SK-N-SH (cell line): ENCODE measurements around the gene DUSP5. TPM values are rescaled to one million over a fixed set of nuclear protein-coding genes. Genes with fewer than 3 reads are reported as not detected.

ENCODE experiments used
- CTCF ChIA-PET: fragments of 300-600, 350-600 bp; formaldehyde crosslinking; extraction: SDS; loops from one replicate; lab custom pipeline; 2021; lab: Yijun Ruan, JAX
- POLR2A ChIA-PET: fragments of 350-600 bp; sonication (Branson Sonifier 250); formaldehyde crosslinking; extraction: SDS; loops from one replicate; lab custom pipeline; 2020; ENCODE audit warnings: antibody characterized with exemption, inconsistent platforms; lab: Yijun Ruan, JAX
- DNase-seq: peaks from one replicate; pipeline ENCODE4 v3.0.0; 2012
- H2AFZ ChIP-seq: fragments of 200-600 bp; sonication (generic); 2 replicates; pipeline ENCODE4 v1.8.1; 2016; ENCODE audit warnings: antibody characterized with exemption, mild to moderate bottlenecking, low read depth
- H3F3A ChIP-seq: fragments of 200-600 bp; sonication (generic); replicated peaks from 2 replicates; pipeline ENCODE3; 2016; ENCODE audit warnings: antibody characterized with exemption, mild to moderate bottlenecking; ENCODE audit not compliant: insufficient read depth
- H3K27ac ChIP-seq, 2 experiments: fragments of 200-500 bp in 1 of 2; fragments of 200-600 bp in 1 of 2; sonication (Bioruptor generic) in 1 of 2; sonication (generic), shearing (Covaris generic) in 1 of 2; 2 replicates each; pipeline versions ENCODE4 v1.5.1 to v1.6.1; 2014 to 2016; ENCODE audit warnings: low read depth in 2 of 2, inconsistent platforms in 1 of 2, low read length in 1 of 2, mild to moderate bottlenecking in 1 of 2, mixed read lengths in 1 of 2
- H3K27me3 ChIP-seq: fragments of 200-600 bp; sonication (generic), shearing (Covaris generic); 2 replicates; pipeline ENCODE4 v1.6.1; 2016; ENCODE audit warnings: mixed run types; ENCODE audit not compliant: insufficient read depth
- H3K36me3 ChIP-seq, 2 experiments: fragments of 200-500 bp in 1 of 2; fragments of 200-600 bp in 1 of 2; sonication (Bioruptor generic) in 1 of 2; sonication (generic) in 1 of 2; replicated peaks in 1 of 2; 2 replicates each; pipeline versions ENCODE3 to v1.5.1; 2014 to 2016; ENCODE audit warnings: low read length in 1 of 2, mild to moderate bottlenecking in 1 of 2; ENCODE audit not compliant: insufficient read depth in 2 of 2, control insufficient read depth in 1 of 2
- H3K4me1 ChIP-seq, 2 experiments: fragments of 200-500 bp in 1 of 2; fragments of 200-600 bp in 1 of 2; sonication (Bioruptor generic) in 1 of 2; sonication (generic), shearing (Covaris generic) in 1 of 2; 2 replicates each; pipeline versions ENCODE4 v1.5.1 to v1.6.1; 2014 to 2016; ENCODE audit warnings: low read depth in 1 of 2, low read length in 1 of 2, mixed run types in 1 of 2; ENCODE audit not compliant: insufficient read depth in 2 of 2, control insufficient read depth in 1 of 2
- H3K4me2 ChIP-seq: fragments of 200-600 bp; sonication (generic), shearing (Covaris generic); 2 replicates; pipeline ENCODE4 v1.6.1; 2017; ENCODE audit warnings: mixed run types
- H3K4me3 ChIP-seq, 2 experiments: fragments of 200-500 bp in 1 of 2; fragments of 200-600 bp in 1 of 2; sonication (Bioruptor generic) in 1 of 2; sonication (generic), shearing (Covaris generic) in 1 of 2; 2 replicates each; pipeline versions ENCODE4 v1.5.1 to v1.8.1; 2014 to 2016; ENCODE audit warnings: low read depth in 2 of 2, inconsistent platforms in 1 of 2, low read length in 1 of 2, mild to moderate bottlenecking in 1 of 2, mixed read lengths in 1 of 2, moderate library complexity in 1 of 2
- H3K79me2 ChIP-seq: fragments of 200-600 bp; sonication (generic); 2 replicates; pipeline ENCODE4 v1.8.1; 2017; ENCODE audit warnings: mild to moderate bottlenecking; ENCODE audit not compliant: insufficient read depth
- H3K9ac ChIP-seq: fragments of 200-600 bp; sonication (generic); 2 replicates; pipeline ENCODE4 v1.6.1; 2017; ENCODE audit warnings: mixed run types
- H3K9me2 ChIP-seq: fragments of 200-600 bp; sonication (generic); 2 replicates; pipeline ENCODE4 v1.6.1; 2017; ENCODE audit warnings: mixed run types
- H3K9me3 ChIP-seq: fragments of 200-600 bp; sonication (generic); 2 replicates; pipeline ENCODE4 v1.6.1; 2017; ENCODE audit warnings: mixed run types, mild to moderate bottlenecking, moderate library complexity
- H4K20me1 ChIP-seq: fragments of 200-600 bp; sonication (generic); 2 replicates; pipeline ENCODE4 v1.6.1; 2017; ENCODE audit warnings: mild to moderate bottlenecking, mixed run types; ENCODE audit not compliant: insufficient read depth
- EP300 ChIP-seq, 2 experiments: IDR thresholded peaks; 2 replicates each; pipeline versions ENCODE4 v1.4.0 to v1.6.1; 2012; ENCODE audit warnings: borderline replicate concordance in 1 of 2, low read depth in 1 of 2, low read length in 1 of 2
- EZH2phosphoT487 ChIP-seq: fragments of 200-600 bp; sonication (generic); IDR thresholded peaks from 2 replicates; pipeline ENCODE4 v1.6.1; 2017; ENCODE audit warnings: low read depth, mixed run types, mild to moderate bottlenecking, antibody characterized with exemption, moderate library complexity, borderline replicate concordance
- GABPA ChIP-seq: IDR thresholded peaks from 2 replicates; pipeline ENCODE4 v1.4.0; 2012; ENCODE audit warnings: low read depth, mild to moderate bottlenecking
- JUND ChIP-seq: IDR thresholded peaks from 2 replicates; pipeline ENCODE4 v1.4.0; 2012
- NFIC ChIP-seq: IDR thresholded peaks from 2 replicates; pipeline ENCODE4 v1.4.0; 2012; ENCODE audit warnings: borderline replicate concordance
- RAD21 ChIP-seq: IDR thresholded peaks from 2 replicates; pipeline ENCODE4 v1.6.1; 2012; ENCODE audit warnings: mild to moderate bottlenecking, low read length
- RCOR1 ChIP-seq: fragments of 150-350 bp; IDR thresholded peaks from 2 replicates; pipeline ENCODE4 v1.6.1; 2017; ENCODE audit warnings: antibody characterized with exemption, low read length
- RXRA ChIP-seq: IDR thresholded peaks from 2 replicates; pipeline ENCODE4 v1.4.0; 2012; ENCODE audit warnings: low read depth, mild to moderate bottlenecking, borderline replicate concordance
- SIN3A ChIP-seq: IDR thresholded peaks from 2 replicates; pipeline ENCODE4 v1.6.1; 2012; ENCODE audit warnings: low read depth, mild to moderate bottlenecking, low read length, moderate library complexity, borderline replicate concordance
- SMC3 ChIP-seq: IDR thresholded peaks from 2 replicates; pipeline ENCODE4 v1.6.1; 2012; ENCODE audit warnings: low read depth, low read length, improper control_type of control experiment
- TAF1 ChIP-seq: IDR thresholded peaks from 2 replicates; pipeline ENCODE4 v1.6.1; 2012; ENCODE audit warnings: low read depth, mild to moderate bottlenecking, low read length, moderate library complexity, borderline replicate concordance
- TCF12 ChIP-seq: IDR thresholded peaks from 2 replicates; pipeline ENCODE4 v1.4.0; 2012
- YY1 ChIP-seq: IDR thresholded peaks from 2 replicates; pipeline ENCODE4 v1.4.0; 2012; ENCODE audit warnings: low read depth, mild to moderate bottlenecking
- WGBS: methylation state at CpG from one replicate; pipeline ENCODE4 v1.1.6; 2017; ENCODE audit warnings: low lambda C conversion rate; 5-methylcytosine and 5-hydroxymethylcytosine counted together
- polyA plus RNA-seq, 3 experiments: library from polyadenylated mRNA; depleted of rRNA; stranded (reverse); fragments of >200 nt; gene quantifications; 2 replicates each; pipeline ENCODE4 v1.2.3, GENCODE V29; 2012
- TF ChIP-seq, protein P1 (sequence below): IDR thresholded peaks from 2 replicates; pipeline ENCODE4 v1.4.0; 2012; ENCODE audit warnings: low read depth
- TF ChIP-seq, protein P2 (sequence below): IDR thresholded peaks from 2 replicates; pipeline ENCODE4 v1.4.0; 2012; ENCODE audit warnings: low read depth, borderline replicate concordance
- TF ChIP-seq, protein P3 (sequence below): fragments of 150-350 bp; IDR thresholded peaks from 2 replicates; pipeline ENCODE4 v1.6.1; 2016; ENCODE audit warnings: mild to moderate bottlenecking, low read depth, low read length
- TF ChIP-seq, protein P4 (sequence below): fragments of 150-350 bp; IDR thresholded peaks from 2 replicates; pipeline ENCODE4 v1.6.1; 2017; ENCODE audit warnings: antibody characterized with exemption, low read length, low read depth, borderline replicate concordance
- TF ChIP-seq, protein P5 (sequence below): IDR thresholded peaks from 2 replicates; pipeline ENCODE4; 2012
- TF ChIP-seq, protein P6 (sequence below): IDR thresholded peaks from 2 replicates; pipeline ENCODE4 v1.4.0; 2012; ENCODE audit warnings: low read depth, borderline replicate concordance
- TF ChIP-seq, protein P7 (sequence below): fragments of 200-600 bp; sonication (generic); IDR thresholded peaks from 2 replicates; pipeline ENCODE4 v1.6.1; 2017; ENCODE audit warnings: antibody characterized with exemption, mild to moderate bottlenecking, moderate library complexity

Gene DUSP5
- polyA plus RNA-seq, 1 of the 3 experiments (the other 2 are of a cell fraction), result 52.0 TPM

DNA sequence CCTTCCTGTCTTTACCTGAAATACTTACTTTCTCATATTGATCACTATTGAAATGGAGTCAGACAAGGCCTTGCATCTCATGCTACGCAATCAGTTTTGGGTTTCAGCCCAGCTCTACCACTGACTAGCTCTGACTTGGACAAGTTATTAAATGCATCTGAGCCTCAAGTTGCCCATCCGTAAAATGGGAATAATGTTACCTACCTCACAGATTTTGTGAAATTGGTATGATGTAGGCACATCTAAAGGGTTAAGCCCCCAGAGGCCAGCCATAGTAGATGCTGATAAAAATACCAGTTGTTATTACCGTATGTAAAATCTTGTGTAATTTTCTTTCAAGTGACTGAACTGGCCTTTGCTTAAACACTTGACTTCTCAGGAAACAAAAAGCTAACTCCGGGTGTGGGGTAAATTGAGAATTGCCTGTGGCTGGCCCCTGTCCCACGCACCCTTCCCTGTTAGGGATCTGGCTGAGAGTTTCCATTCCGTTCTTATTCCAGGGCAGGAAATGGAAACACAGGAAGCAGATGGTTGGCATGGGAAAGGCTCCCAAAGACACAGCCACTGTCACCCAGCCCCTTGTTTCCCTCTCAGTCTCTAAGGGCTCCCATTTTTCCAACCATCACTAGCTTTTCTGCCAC is 7.5 kb downstream of the DUSP5 start:
- ChIA-PET CTCF (interaction anchor here (0.7 to 0.9 kb wide), 2 partner anchors 103 to 169 kb away, joined by 3 read pairs; no protein-coding TSS in a partner anchor), POLR2A (no interaction called here)
- Histone ChIP-seq H3K4me1 (peaks cover 35% of the 10 kb centered on the region in 2 experiments), H3K27me3 (no peaks in the 10 kb centered on the region), H3K4me2 (no peak overlapping the region), H3K9ac (no peak overlapping the region), H2AFZ (no peak overlapping the region), H4K20me1 (peaks cover under 1% of the 10 kb centered on the region), H3K4me3 (no peak overlapping the region), H3K9me2 (no peaks in the 10 kb centered on the region), H3K9me3 (no peaks in the 10 kb centered on the region), H3K79me2 (peaks cover 80% of the 10 kb centered on the region), H3K27ac (peak overlapping the region in 1 of 2 experiments; percentile 80; a peak in 2 of 4 replicates), H3K36me3 (peaks cover 19 to 34% of the 10 kb centered on the region in 2 experiments), H3F3A (peaks cover 22% of the 10 kb centered on the region)
- no peak for DNase-seq
- 92% methylated on average over 6 of the region's 6 CpGs for WGBS
- no peak for TF ChIP-seq TAF1
- TF ChIP-seq RCOR1, result no peak
- TF ChIP-seq SIN3A, result no peak
- TF ChIP-seq, protein P1, sequence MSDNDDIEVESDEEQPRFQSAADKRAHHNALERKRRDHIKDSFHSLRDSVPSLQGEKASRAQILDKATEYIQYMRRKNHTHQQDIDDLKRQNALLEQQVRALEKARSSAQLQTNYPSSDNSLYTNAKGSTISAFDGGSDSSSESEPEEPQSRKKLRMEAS, result no peak
- no peak for TF ChIP-seq GABPA
- TF ChIP-seq, protein P2, sequence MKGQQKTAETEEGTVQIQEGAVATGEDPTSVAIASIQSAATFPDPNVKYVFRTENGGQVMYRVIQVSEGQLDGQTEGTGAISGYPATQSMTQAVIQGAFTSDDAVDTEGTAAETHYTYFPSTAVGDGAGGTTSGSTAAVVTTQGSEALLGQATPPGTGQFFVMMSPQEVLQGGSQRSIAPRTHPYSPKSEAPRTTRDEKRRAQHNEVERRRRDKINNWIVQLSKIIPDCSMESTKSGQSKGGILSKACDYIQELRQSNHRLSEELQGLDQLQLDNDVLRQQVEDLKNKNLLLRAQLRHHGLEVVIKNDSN, result no peak
- TF ChIP-seq, protein P3, sequence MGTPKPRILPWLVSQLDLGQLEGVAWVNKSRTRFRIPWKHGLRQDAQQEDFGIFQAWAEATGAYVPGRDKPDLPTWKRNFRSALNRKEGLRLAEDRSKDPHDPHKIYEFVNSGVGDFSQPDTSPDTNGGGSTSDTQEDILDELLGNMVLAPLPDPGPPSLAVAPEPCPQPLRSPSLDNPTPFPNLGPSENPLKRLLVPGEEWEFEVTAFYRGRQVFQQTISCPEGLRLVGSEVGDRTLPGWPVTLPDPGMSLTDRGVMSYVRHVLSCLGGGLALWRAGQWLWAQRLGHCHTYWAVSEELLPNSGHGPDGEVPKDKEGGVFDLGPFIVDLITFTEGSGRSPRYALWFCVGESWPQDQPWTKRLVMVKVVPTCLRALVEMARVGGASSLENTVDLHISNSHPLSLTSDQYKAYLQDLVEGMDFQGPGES, result no peak
- no peak for TF ChIP-seq TCF12
- TF ChIP-seq, protein P4, sequence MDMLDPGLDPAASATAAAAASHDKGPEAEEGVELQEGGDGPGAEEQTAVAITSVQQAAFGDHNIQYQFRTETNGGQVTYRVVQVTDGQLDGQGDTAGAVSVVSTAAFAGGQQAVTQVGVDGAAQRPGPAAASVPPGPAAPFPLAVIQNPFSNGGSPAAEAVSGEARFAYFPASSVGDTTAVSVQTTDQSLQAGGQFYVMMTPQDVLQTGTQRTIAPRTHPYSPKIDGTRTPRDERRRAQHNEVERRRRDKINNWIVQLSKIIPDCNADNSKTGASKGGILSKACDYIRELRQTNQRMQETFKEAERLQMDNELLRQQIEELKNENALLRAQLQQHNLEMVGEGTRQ, result no peak
- no peak for TF ChIP-seq RXRA
- no peak for TF ChIP-seq EP300 (IDR thresholded peaks at IDR 0.05; ENCODE audit: borderline replicate concordance in 1 of 2, low read depth in 1 of 2, low read length in 1 of 2)
- TF ChIP-seq EZH2phosphoT487, result no peak
- TF ChIP-seq SMC3, result no peak
- TF ChIP-seq, protein P5, sequence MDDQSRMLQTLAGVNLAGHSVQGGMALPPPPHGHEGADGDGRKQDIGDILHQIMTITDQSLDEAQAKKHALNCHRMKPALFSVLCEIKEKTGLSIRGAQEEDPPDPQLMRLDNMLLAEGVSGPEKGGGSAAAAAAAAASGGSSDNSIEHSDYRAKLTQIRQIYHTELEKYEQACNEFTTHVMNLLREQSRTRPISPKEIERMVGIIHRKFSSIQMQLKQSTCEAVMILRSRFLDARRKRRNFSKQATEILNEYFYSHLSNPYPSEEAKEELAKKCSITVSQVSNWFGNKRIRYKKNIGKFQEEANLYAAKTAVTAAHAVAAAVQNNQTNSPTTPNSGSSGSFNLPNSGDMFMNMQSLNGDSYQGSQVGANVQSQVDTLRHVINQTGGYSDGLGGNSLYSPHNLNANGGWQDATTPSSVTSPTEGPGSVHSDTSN, result no peak
- TF ChIP-seq, protein P6, sequence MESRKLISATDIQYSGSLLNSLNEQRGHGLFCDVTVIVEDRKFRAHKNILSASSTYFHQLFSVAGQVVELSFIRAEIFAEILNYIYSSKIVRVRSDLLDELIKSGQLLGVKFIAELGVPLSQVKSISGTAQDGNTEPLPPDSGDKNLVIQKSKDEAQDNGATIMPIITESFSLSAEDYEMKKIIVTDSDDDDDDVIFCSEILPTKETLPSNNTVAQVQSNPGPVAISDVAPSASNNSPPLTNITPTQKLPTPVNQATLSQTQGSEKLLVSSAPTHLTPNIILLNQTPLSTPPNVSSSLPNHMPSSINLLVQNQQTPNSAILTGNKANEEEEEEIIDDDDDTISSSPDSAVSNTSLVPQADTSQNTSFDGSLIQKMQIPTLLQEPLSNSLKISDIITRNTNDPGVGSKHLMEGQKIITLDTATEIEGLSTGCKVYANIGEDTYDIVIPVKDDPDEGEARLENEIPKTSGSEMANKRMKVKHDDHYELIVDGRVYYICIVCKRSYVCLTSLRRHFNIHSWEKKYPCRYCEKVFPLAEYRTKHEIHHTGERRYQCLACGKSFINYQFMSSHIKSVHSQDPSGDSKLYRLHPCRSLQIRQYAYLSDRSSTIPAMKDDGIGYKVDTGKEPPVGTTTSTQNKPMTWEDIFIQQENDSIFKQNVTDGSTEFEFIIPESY, result no peak
- TF ChIP-seq, protein P7, sequence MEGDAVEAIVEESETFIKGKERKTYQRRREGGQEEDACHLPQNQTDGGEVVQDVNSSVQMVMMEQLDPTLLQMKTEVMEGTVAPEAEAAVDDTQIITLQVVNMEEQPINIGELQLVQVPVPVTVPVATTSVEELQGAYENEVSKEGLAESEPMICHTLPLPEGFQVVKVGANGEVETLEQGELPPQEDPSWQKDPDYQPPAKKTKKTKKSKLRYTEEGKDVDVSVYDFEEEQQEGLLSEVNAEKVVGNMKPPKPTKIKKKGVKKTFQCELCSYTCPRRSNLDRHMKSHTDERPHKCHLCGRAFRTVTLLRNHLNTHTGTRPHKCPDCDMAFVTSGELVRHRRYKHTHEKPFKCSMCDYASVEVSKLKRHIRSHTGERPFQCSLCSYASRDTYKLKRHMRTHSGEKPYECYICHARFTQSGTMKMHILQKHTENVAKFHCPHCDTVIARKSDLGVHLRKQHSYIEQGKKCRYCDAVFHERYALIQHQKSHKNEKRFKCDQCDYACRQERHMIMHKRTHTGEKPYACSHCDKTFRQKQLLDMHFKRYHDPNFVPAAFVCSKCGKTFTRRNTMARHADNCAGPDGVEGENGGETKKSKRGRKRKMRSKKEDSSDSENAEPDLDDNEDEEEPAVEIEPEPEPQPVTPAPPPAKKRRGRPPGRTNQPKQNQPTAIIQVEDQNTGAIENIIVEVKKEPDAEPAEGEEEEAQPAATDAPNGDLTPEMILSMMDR, result no peak
- no peak for TF ChIP-seq NFIC
- no peak for TF ChIP-seq YY1
- no peak for TF ChIP-seq RAD21
- TF ChIP-seq JUND, result no peak
